ENCODE results near the gene MCC.

Gene MCC

GRCh38 chr5:113243349-113243664 lies 244.9 kb downstream of the MCC start:
- no peak overlapping the region for H3K4me3 ChIP-seq (ENCODE audit: low read depth, low read length)
- TF ChIP-seq, protein P1, sequence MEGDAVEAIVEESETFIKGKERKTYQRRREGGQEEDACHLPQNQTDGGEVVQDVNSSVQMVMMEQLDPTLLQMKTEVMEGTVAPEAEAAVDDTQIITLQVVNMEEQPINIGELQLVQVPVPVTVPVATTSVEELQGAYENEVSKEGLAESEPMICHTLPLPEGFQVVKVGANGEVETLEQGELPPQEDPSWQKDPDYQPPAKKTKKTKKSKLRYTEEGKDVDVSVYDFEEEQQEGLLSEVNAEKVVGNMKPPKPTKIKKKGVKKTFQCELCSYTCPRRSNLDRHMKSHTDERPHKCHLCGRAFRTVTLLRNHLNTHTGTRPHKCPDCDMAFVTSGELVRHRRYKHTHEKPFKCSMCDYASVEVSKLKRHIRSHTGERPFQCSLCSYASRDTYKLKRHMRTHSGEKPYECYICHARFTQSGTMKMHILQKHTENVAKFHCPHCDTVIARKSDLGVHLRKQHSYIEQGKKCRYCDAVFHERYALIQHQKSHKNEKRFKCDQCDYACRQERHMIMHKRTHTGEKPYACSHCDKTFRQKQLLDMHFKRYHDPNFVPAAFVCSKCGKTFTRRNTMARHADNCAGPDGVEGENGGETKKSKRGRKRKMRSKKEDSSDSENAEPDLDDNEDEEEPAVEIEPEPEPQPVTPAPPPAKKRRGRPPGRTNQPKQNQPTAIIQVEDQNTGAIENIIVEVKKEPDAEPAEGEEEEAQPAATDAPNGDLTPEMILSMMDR (IDR thresholded peaks at IDR 0.05; ENCODE audit: low read depth, low read length, missing control alignments): no peak
- no peak for DNase-seq (ENCODE audit: low read depth)

DNA sequence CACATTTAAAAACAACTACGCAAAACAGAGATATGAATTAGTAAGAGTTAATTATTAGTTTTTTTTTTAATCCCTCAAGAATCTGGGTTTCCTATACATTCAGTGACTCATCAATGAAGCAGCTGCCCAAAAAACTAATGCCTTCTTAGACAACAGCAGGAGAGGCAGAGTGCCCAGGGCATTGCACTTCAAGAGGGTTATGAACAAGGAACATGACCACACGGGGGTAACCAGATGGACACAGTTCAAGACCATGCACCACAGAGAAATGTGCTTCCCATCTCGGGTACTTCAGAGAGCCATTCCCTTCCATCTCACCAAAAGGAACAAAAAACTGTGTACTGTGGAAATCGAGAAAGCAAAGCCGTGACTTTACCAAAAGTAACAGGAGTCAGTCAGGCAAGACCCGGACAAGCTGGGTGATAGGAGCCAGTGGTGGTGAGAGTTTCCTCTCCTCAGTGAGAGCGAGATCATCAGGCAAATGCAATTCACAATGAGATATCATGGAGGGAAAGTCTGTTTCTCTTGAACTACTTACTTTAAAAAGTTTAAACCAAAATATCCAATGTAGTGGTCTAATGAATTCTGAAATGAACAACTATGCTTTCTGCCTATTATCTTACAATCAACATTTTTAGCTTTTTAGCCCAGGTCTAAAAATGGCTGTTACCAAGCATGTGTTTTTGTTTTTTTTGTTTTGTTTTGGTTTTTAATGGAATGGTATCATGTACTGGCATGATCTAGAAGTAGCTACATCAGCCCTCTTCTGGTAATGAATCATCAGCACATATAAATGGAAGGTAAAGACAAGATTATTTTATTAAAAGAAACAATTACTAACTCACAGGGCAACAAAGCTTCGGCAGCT lies 245.5 kb downstream of the MCC start:
- no peak overlapping the region for H3K4me3 ChIP-seq (ENCODE audit: low read depth, low read length)
- DNase-seq (ENCODE audit: low read depth): no peak
- TF ChIP-seq, protein P1 (IDR thresholded peaks at IDR 0.05; ENCODE audit: low read depth, low read length, missing control alignments): no peak

- no peak overlapping the region for H3K4me3 ChIP-seq (ENCODE audit: low read depth, low read length)
- no peak for DNase-seq (ENCODE audit: low read depth)
- TF ChIP-seq, protein P1 (IDR thresholded peaks at IDR 0.05; ENCODE audit: low read depth, low read length, missing control alignments): no peak
Observed at GRCh38 chr5:113240951-113241726, 247.1 kb downstream of the MCC start.

- no peak for DNase-seq (ENCODE audit: low read depth)
- TF ChIP-seq, protein P1 (IDR thresholded peaks at IDR 0.05; ENCODE audit: low read depth, low read length, missing control alignments): no peak
- H3K4me3 ChIP-seq (ENCODE audit: low read depth, low read length): no peak overlapping the region
Observed at GRCh38 chr5:113240032-113240431, 248.2 kb downstream of the MCC start.

- H3K4me3 ChIP-seq (ENCODE audit: low read depth, low read length): no peak overlapping the region
- DNase-seq (ENCODE audit: low read depth): no peak
- TF ChIP-seq, protein P1 (IDR thresholded peaks at IDR 0.05; ENCODE audit: low read depth, low read length, missing control alignments): no peak
Observed at GRCh38 chr5:113237893-113238292, 250.4 kb downstream of the MCC start.

- no peak for DNase-seq (ENCODE audit: low read depth)
- TF ChIP-seq, protein P1 (IDR thresholded peaks at IDR 0.05; ENCODE audit: low read depth, low read length, missing control alignments): no peak
- H3K4me3 ChIP-seq (ENCODE audit: low read depth, low read length): no peak overlapping the region
Observed at GRCh38 chr5:113236536-113237288, 251.5 kb downstream of the MCC start.
